ENCODE results near the gene EYA4.
A peak's percentile ranks its signal among the peaks of the same experiment; 100 is the strongest.

The EYA4 gene

DNA sequence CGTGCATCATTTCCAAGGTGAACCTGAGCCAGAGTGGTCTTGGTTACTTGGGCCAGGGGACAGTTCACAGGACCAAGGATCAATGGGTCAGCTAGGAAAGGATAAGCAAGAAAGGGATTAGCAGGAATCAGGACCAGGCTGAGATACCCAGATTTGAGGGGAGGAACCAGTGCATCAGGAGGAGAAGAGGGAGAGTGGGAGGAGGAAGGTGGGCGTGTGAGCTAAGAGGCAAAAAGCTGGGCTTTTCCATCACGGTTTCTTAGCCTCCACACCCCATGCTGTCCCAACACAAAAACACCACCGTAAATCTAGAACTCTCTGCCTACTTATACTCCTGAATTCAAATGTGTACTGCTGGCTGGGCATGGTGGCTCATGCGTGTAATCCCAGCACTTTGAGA, 27.5 kb downstream of the EYA4 start:
- TF ChIP-seq, protein P1, sequence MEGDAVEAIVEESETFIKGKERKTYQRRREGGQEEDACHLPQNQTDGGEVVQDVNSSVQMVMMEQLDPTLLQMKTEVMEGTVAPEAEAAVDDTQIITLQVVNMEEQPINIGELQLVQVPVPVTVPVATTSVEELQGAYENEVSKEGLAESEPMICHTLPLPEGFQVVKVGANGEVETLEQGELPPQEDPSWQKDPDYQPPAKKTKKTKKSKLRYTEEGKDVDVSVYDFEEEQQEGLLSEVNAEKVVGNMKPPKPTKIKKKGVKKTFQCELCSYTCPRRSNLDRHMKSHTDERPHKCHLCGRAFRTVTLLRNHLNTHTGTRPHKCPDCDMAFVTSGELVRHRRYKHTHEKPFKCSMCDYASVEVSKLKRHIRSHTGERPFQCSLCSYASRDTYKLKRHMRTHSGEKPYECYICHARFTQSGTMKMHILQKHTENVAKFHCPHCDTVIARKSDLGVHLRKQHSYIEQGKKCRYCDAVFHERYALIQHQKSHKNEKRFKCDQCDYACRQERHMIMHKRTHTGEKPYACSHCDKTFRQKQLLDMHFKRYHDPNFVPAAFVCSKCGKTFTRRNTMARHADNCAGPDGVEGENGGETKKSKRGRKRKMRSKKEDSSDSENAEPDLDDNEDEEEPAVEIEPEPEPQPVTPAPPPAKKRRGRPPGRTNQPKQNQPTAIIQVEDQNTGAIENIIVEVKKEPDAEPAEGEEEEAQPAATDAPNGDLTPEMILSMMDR (IDR thresholded peaks at IDR 0.05): no peak
- no peak overlapping the region for H3K4me3 Mint-ChIP-seq
- no peaks in the 10 kb centered on the region for H3K36me3 Mint-ChIP-seq (ENCODE audit: low read depth)
- H3K4me1 Mint-ChIP-seq: peaks cover 6% of the 10 kb centered on the region
- peak overlapping the region; percentile 27 for H3K27ac Mint-ChIP-seq
- H3K9me3 Mint-ChIP-seq: peaks cover 3% of the 10 kb centered on the region
- DNase-seq: no peak
- peaks cover 2% of the 10 kb centered on the region for H3K27me3 Mint-ChIP-seq (ENCODE audit: low read depth, poor library complexity)

DNA sequence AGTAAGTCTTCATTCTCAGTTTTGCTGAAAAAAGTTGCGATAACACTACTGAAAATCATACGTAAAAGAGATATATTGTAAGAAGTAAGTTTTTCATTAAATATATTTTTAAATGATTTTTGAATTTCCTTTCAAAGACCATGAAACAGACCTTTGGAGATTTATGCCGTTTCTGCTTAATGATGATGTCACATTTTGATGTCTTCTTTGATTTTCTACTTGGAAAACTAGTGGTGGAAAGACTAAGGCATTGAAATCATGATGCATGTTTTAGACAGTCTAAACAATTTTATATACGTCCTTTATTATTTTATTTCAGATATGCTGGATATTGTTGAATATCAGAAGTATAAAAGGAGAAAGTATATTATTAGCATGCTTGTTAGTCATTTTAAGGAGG, 33.7 kb downstream of the EYA4 start:
- H3K36me3 Mint-ChIP-seq (ENCODE audit: low read depth): no peaks in the 10 kb centered on the region
- no peak overlapping the region for H3K27ac Mint-ChIP-seq
- H3K4me3 Mint-ChIP-seq: no peak overlapping the region
- DNase-seq: no peak
- H3K9me3 Mint-ChIP-seq: peaks cover 3% of the 10 kb centered on the region
- TF ChIP-seq, protein P1 (IDR thresholded peaks at IDR 0.05): no peak
- no peaks in the 10 kb centered on the region for H3K27me3 Mint-ChIP-seq (ENCODE audit: low read depth, poor library complexity)
- H3K4me1 Mint-ChIP-seq: peaks cover 16% of the 10 kb centered on the region

DNA sequence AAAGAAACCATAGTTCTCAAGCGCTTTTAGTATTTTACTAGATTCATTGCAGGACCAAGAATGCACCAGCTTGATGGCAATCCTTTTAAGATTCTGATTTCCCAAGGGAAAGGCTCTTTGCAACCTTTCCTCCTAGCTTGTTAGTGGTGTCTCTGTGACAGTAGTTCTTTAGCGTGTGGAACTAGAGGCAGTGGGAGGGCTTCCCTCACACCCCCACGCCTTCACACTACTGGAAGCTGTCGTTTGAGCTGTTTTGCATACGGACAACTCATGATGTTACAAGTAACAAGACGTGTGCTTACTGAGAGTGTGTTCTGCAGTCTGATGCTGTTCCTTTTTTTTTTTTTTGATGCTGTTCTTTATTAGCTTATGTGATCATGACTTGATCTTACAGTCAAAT, 34.1 kb downstream of the EYA4 start:
- Mint-ChIP-seq H3K27ac (no peak overlapping the region), H3K36me3 (ENCODE audit: low read depth) (no peaks in the 10 kb centered on the region), H3K9me3 (peaks cover 3% of the 10 kb centered on the region), H3K4me1 (peaks cover 16% of the 10 kb centered on the region), H3K4me3 (no peak overlapping the region), H3K27me3 (ENCODE audit: low read depth, poor library complexity) (no peaks in the 10 kb centered on the region)
- DNase-seq: no peak
- TF ChIP-seq, protein P1 (IDR thresholded peaks at IDR 0.05): no peak

- H3K9me3 Mint-ChIP-seq: no peaks in the 10 kb centered on the region
- TF ChIP-seq, protein P1 (IDR thresholded peaks at IDR 0.05): no peak
- H3K27ac Mint-ChIP-seq: no peak overlapping the region
- no peaks in the 10 kb centered on the region for H3K36me3 Mint-ChIP-seq (ENCODE audit: low read depth)
- H3K4me1 Mint-ChIP-seq: peaks cover 16% of the 10 kb centered on the region
- DNase-seq: no peak
- H3K27me3 Mint-ChIP-seq (ENCODE audit: low read depth, poor library complexity): no peaks in the 10 kb centered on the region
- no peak overlapping the region for H3K4me3 Mint-ChIP-seq
These were observed 36.2 kb downstream of the EYA4 start for GRCh38 chr6:133277228-133277899.

- Mint-ChIP-seq H3K27ac (peak overlapping the region; percentile 36), H3K4me3 (no peak overlapping the region), H3K4me1 (peaks cover 16% of the 10 kb centered on the region), H3K36me3 (ENCODE audit: low read depth) (no peaks in the 10 kb centered on the region), H3K9me3 (no peaks in the 10 kb centered on the region), H3K27me3 (ENCODE audit: low read depth, poor library complexity) (no peaks in the 10 kb centered on the region)
- TF ChIP-seq, protein P1 (IDR thresholded peaks at IDR 0.05): no peak
- DNase-seq: no peak
These were observed 36.9 kb downstream of the EYA4 start for GRCh38 chr6:133277900-133278545.

- H3K27ac Mint-ChIP-seq: no peak overlapping the region
- TF ChIP-seq, protein P1 (IDR thresholded peaks at IDR 0.05): peak; percentile 39
- no peaks in the 10 kb centered on the region for H3K36me3 Mint-ChIP-seq (ENCODE audit: low read depth)
- H3K27me3 Mint-ChIP-seq (ENCODE audit: low read depth, poor library complexity): peaks cover 3% of the 10 kb centered on the region
- no peak overlapping the region for H3K4me3 Mint-ChIP-seq
- no peaks in the 10 kb centered on the region for H3K9me3 Mint-ChIP-seq
- DNase-seq: no peak
- peaks cover 21% of the 10 kb centered on the region for H3K4me1 Mint-ChIP-seq
These were observed 45.6 kb downstream of the EYA4 start for GRCh38 chr6:133286765-133287164.

Measured in nephron progenitor cell (in vitro differentiated cells).